ENCODE data around the gene SLIT1. TPM values are rescaled to one million over a fixed set of nuclear protein-coding genes. Genes with fewer than 3 reads are reported as not detected.
"Not testable (repeated sequence)": the region's sequence is repeated elsewhere in the genome, so short reads cannot be mapped to it uniquely, and the experiment has no call there.

Gene SLIT1
- total and polyA plus RNA-seq, 12 donors: 0.05 to 0.65 (median 0.15) TPM

DNA sequence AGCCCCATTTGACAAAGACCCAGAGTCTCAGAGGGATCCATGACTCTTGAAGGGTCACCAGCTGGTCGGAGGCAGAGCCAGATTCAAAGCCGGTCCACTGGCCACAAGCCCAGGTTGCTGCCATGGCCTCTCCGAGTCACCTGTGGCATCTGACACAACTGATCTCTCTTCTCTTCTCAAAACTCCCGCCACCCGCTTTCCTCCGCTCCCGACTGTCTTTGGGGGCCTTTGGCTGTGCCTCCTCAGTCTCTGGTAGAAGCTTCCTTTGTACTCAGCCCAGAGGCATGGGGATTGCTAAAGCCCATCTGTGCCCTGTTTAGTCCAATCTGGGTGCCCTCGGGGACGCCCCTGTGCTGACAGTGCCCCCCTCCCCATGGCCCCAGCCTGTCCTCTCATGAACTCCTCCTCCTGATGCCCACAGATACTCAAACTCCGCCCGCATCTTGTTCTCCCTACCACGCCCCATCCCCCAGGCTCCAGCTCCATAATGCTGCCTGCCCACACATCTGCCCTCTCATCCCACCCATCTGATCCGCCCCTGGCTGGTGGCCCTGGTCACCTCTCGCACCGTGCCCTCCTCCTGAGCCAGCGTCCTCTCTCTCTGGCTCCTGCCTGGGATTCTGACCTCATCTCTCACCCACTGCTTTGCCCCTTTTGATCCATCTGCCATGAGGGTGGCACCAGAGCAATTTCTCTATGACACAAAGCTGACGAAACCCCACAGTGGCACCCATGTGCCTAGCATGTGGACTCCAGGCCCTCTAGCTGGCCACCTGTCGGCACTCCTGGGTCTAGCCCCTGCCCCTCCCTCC, 150.6 kb downstream of the SLIT1 start:
- Histone ChIP-seq H3K4me3 (no peak overlapping the region), H3K27ac (no peak overlapping the region)
- intact Hi-C loops (cut with DNase I): loop anchor here in 1 of 2 donors (10.0 kb wide), 1 partner anchor 210 kb away; no protein-coding TSS in a partner anchor

DNA sequence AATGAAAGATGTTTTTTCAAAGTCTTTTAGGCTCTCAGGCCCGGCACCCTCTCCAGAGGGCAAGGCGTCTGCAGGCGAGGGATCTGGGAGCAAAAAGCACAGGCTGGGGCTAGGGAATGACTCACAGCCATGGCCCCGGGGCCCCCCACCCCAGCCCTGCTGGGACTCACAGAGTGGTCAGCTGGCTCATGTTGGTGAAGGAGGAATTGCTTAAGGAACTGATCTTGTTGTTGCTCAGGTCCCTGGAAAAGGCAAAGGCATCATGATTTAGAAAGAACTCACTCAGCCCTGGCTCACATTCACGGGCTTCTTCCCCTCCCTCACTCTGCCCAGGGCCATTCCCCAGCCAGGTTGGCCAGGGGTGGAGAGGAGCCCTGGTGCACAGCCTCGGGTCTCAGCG, 151.5 kb downstream of the SLIT1 start:
- DNase-seq: no peak
- Histone ChIP-seq H3K4me1 (replicated peaks in 1 of 2) (peaks cover 0 to 8% of the 10 kb centered on the region in 2 donors), H3K36me3 (replicated peaks in 1 of 2) (no peaks in the 10 kb centered on the region), H3K27me3 (no peaks in the 10 kb centered on the region), H3K4me3 (no peak overlapping the region), H3K9me3 (replicated peaks in 1 of 3) (no peaks in the 10 kb centered on the region), H3K27ac (no peak overlapping the region)
- intact Hi-C loops (cut with DNase I): loop anchor here in 1 of 2 donors (10.0 kb wide), 1 partner anchor 210 kb away; no protein-coding TSS in a partner anchor
- WGBS, 4 donors: 72 to 83% (median 78%) methylated on average over 7 of the region's 7 CpGs
- TF ChIP-seq, protein P1, sequence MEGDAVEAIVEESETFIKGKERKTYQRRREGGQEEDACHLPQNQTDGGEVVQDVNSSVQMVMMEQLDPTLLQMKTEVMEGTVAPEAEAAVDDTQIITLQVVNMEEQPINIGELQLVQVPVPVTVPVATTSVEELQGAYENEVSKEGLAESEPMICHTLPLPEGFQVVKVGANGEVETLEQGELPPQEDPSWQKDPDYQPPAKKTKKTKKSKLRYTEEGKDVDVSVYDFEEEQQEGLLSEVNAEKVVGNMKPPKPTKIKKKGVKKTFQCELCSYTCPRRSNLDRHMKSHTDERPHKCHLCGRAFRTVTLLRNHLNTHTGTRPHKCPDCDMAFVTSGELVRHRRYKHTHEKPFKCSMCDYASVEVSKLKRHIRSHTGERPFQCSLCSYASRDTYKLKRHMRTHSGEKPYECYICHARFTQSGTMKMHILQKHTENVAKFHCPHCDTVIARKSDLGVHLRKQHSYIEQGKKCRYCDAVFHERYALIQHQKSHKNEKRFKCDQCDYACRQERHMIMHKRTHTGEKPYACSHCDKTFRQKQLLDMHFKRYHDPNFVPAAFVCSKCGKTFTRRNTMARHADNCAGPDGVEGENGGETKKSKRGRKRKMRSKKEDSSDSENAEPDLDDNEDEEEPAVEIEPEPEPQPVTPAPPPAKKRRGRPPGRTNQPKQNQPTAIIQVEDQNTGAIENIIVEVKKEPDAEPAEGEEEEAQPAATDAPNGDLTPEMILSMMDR (IDR thresholded peaks at IDR 0.05): no peak
- no peak for TF ChIP-seq POLR2A (IDR thresholded peaks at IDR 0.05)

More for the DNA sequence above, 150.6 kb downstream of the SLIT1 start:
- Histone ChIP-seq H3K36me3 (replicated peaks in 1 of 2) (no peaks in the 10 kb centered on the region), H3K9me3 (replicated peaks in 1 of 3) (no peaks in the 10 kb centered on the region), H3K4me1 (replicated peaks in 1 of 2) (peaks cover 0 to 8% of the 10 kb centered on the region in 2 donors), H3K27me3 (no peaks in the 10 kb centered on the region)
- no peak for DNase-seq
- WGBS, 4 donors: 76 to 84% (median 80%) methylated on average over 18 of the region's 18 CpGs
- TF ChIP-seq POLR2A (IDR thresholded peaks at IDR 0.05): no peak
- TF ChIP-seq, protein P1 (IDR thresholded peaks at IDR 0.05): no peak

DNA sequence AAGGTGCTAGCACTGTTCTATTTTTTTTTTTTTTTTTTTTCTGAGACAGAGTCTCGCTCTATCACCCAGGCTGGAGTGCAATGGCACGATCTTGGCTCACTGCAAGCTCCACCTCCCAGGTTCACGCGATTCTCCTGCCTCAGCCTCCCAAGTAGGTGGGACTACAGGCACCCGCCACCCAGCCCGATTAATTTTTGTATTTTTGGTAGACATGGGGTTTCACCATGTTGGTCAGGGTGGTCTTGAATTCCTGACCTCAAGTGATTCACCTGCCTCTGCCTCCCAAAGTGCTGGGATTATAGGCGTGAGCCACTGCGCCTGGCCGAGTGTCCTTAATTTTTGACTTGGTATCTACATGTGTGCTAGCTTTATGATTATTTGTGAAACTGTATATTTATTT, 151.9 kb downstream of the SLIT1 start:
- H3K27me3 ChIP-seq; H3K36me3 ChIP-seq (replicated peaks in 1 of 2); H3K4me3 ChIP-seq; H3K27ac ChIP-seq; H3K9me3 ChIP-seq (replicated peaks in 1 of 3); H3K4me1 ChIP-seq (replicated peaks in 1 of 2); DNase-seq: not testable (repeated sequence)
- intact Hi-C loops (cut with DNase I): loop anchor here in 1 of 2 donors (10.0 kb wide), 1 partner anchor 209 kb away; no protein-coding TSS in a partner anchor
- 92 to 94% (median 92%) methylated on average over 9 of the region's 9 CpGs for WGBS, 4 donors

DNA sequence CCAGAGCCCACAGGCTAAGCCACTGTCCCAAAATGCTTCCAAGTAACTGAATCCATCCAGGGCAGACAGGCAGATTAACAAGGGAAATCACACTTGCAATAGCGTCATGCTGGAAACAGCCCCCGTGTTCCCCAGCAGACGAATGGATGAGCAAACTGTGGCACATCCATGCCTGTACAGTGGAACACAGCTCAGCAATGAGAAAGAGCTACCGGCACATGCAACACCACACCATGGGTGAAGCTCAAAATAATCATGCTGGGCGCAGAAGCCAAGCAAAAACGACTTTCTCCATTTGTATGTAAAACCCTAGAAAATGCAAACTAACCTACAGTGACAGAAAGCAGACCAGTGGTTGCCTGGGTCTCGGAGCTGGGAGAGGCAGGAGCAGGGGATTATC, 153.1 kb downstream of the SLIT1 start:
- peaks cover 0 to 3% of the 10 kb centered on the region in 2 donors for H3K4me1 ChIP-seq (replicated peaks in 1 of 2)
- H3K27me3 ChIP-seq: no peaks in the 10 kb centered on the region
- DNase-seq: no peak
- H3K9me3 ChIP-seq (replicated peaks in 1 of 3): no peaks in the 10 kb centered on the region
- intact Hi-C loops (cut with DNase I): loop anchor here in 1 of 2 donors (10.0 kb wide), 1 partner anchor 208 kb away; no protein-coding TSS in a partner anchor
- 63 to 86% (median 69%) methylated on average over 5 to 7 of the region's 7 CpGs for WGBS, 4 donors
- no peak overlapping the region for H3K27ac ChIP-seq
- no peak overlapping the region for H3K4me3 ChIP-seq
- H3K36me3 ChIP-seq (replicated peaks in 1 of 2): no peaks in the 10 kb centered on the region
- TF ChIP-seq, protein P1 (IDR thresholded peaks at IDR 0.05): no peak
- TF ChIP-seq POLR2A (IDR thresholded peaks at IDR 0.05): no peak

All from adrenal gland (tissue), 12 donors.